DMS114 treated with DMSO at 0.1 percent for 48 hours (cell line): ENCODE results near the gene MRPL50.

Source experiments
- DNase-seq: peaks from one replicate; lab custom pipeline; 2025; ENCODE audit not compliant: unreplicated experiment; lab: John Stamatoyannopoulos, UW

MRPL50 gene

DNA sequence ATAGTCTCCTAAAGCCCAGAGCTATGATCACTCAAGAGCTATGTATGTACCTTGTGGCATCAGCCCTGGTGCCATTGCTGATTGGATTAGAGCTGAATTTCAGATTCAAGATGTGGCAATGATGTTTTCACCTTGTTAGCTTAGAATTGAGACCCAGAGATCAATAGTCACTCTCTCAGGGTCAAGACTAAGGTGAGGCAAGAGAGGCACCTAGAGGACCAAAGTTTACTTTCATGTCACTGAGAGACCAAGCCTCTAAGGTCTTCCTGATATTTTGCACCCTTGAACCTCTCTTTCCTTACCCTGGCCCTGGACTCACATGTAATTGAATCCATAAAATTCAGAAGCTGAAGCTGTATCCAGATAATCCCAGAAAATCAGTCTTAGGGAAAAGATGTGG lies 56.5 kb downstream of the MRPL50 start:
- DNase-seq: no peak
